Epithelial cell of proximal tubule (primary cell): ENCODE results near the gene ZEB1. TPM values are rescaled to one million over a fixed set of nuclear protein-coding genes. Genes with fewer than 3 reads are reported as not detected.
A peak's percentile ranks its signal among the peaks of the same experiment; 100 is the strongest.

Experiments
- DNase-seq: peaks from one replicate; pipeline ENCODE4 v3.0.0-alpha.2; 2011; ENCODE audit warnings: low read depth
- H3K4me3 ChIP-seq: 2 replicates; pipeline ENCODE4 v1.5.1; 2011; ENCODE audit warnings: low read depth, mild to moderate bottlenecking, low read length
- total RNA-seq: library from RNA; depleted of rRNA; stranded (reverse); fragments of >200 nt; gene quantifications from 2 replicates; pipeline ENCODE4 v1.2.3, GENCODE V29; 2015
- TF ChIP-seq, protein P1 (sequence below): conservative IDR thresholded peaks from 2 replicates; pipeline ENCODE4 v1.5.1; 2012; ENCODE audit warnings: low read depth, mild to moderate bottlenecking, low read length

The ZEB1 gene
- total RNA-seq, 1 donor from 2014 or later = 16.0 TPM

DNA sequence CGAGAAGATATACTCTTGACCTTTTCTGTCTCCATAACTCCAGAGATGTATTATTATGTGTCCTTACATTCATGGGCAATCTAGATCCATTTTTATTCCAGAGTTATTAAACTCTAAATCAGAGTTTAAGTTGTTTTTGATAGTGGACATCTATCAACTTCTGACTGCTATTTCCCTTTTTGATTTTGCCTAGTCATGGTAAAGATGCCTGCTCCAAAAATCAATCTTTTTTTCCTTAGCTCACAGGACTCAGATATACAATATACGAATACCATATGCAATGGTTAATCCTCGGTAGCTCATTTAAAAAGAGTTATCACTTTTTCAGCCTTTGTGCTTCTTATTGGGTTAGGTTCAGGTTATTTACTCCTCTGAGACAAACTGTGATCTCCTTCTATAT, 15.8 kb upstream of the ZEB1 start:
- H3K4me3 ChIP-seq = no peak overlapping the region
- TF ChIP-seq, protein P1, sequence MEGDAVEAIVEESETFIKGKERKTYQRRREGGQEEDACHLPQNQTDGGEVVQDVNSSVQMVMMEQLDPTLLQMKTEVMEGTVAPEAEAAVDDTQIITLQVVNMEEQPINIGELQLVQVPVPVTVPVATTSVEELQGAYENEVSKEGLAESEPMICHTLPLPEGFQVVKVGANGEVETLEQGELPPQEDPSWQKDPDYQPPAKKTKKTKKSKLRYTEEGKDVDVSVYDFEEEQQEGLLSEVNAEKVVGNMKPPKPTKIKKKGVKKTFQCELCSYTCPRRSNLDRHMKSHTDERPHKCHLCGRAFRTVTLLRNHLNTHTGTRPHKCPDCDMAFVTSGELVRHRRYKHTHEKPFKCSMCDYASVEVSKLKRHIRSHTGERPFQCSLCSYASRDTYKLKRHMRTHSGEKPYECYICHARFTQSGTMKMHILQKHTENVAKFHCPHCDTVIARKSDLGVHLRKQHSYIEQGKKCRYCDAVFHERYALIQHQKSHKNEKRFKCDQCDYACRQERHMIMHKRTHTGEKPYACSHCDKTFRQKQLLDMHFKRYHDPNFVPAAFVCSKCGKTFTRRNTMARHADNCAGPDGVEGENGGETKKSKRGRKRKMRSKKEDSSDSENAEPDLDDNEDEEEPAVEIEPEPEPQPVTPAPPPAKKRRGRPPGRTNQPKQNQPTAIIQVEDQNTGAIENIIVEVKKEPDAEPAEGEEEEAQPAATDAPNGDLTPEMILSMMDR = no peak
- DNase-seq = no peak

DNA sequence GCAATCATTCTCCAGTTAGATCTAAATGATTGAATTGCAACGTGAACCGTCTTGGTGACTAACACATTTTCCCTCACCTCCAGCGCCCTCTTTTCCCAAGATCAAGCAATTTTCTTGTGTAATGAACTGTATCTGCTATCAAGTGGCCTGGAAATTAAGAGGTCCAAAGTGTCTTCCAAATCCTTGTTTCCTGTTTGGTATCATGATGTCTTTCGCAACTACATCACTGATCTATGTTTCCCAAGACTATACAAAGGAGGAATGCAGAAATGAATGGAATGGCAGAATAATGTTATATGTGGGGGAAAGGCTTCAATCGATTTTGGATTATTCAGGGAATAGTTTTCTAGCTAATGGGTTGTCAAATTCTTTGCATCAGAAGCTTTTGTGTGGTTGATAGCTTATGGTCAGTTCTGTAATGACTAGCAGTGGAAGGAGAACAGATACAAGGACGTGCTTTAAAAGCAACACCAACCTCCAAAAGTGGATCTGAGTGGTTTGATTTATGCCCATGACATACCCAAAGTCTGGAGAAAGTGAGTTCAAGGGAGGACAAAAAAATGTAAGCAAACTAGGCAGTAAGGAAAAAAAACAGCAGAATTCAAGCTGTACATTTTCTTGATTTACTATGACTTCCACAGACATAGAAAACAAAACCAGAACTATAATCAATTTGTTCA, 14.6 kb upstream of the ZEB1 start:
- no peak overlapping the region for H3K4me3 ChIP-seq
- peak; percentile 82 for DNase-seq
- TF ChIP-seq, protein P1 = peak; percentile 25

DNA sequence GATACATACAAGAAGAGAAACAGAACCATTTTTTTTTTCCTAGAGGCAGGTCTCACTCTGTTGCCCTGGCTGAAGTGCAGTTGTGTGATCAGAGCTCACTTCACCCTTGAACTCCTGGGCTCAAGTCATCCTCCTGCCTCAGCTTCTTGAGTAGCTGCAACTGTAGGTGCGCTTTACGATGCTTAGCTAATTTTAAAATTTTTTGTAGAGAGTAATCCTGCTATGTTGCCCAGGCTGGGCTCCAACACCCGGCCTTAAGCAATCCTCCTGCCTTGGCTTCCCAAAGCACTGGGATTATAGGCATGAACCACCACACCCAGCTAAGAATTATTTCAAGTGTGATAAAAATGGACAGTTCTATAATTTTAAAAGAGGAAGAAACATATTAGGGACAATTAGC, 5.6 kb upstream of the ZEB1 start:
- TF ChIP-seq, protein P1 = no peak
- no peak overlapping the region for H3K4me3 ChIP-seq

DNA sequence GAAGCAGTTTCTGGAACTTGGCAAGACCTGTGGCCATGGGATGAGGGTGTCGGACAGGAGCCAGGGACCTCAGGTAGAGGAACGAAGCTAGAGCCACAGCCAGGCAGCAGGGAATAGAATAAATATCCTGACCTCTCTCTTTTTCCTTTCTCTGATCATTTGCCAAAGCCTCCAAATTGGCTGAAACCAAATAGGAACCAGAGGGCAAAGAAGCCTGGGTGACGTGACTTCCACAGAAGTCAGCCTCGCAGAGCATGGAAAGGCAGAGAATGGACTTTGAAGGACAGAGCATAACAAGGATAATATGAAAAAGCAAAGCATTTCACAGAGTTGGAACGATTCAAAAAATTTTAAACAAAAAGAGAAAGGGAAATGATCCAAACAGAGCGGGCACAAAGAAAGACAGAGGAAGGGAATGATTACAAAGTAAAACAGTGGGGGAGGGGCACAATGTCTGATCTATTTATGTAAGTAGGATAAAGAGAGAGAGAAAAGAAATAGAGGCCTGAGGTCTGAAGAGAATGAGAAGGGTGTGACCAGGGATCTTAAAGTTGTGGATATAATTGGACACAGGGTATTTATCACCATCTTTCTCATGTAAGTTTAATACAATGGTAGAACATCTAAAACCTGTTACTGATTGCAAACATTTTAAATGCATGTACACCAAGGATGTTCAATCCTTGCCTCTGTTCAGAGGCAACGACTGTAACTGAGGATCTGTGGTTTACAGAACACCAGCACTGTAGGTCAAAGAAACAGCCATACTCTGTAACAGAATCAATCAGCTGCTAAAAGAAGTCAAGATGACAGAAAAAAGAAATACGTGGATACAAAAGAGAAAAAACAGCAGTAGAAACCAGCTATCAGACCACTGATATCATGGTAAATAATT, 4.5 kb upstream of the ZEB1 start:
- H3K4me3 ChIP-seq = no peak overlapping the region
- TF ChIP-seq, protein P1 = no peak
- DNase-seq = no peak

More for the DNA sequence above, 5.6 kb upstream of the ZEB1 start:
- DNase-seq = no peak

DNA sequence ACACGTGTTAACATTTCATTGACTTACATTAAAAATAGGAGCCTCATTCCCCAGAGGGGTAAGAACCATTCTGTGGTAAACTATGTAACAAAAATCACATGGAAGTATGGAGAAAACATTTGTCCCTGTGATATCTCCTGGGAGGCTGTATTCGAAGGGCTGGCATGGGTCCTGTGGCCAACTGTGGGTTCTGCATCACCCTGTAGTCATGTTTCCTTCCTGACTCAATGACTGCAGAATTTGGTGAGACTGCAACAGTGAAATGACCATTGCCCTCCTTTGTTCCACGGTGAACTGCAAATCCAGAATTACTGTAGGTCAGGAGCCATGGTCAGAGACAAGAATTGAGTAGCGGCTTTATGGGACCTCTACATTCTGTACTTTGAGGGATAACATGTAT, 3.6 kb upstream of the ZEB1 start:
- H3K4me3 ChIP-seq = no peak overlapping the region
- DNase-seq = no peak
- TF ChIP-seq, protein P1 = no peak

DNA sequence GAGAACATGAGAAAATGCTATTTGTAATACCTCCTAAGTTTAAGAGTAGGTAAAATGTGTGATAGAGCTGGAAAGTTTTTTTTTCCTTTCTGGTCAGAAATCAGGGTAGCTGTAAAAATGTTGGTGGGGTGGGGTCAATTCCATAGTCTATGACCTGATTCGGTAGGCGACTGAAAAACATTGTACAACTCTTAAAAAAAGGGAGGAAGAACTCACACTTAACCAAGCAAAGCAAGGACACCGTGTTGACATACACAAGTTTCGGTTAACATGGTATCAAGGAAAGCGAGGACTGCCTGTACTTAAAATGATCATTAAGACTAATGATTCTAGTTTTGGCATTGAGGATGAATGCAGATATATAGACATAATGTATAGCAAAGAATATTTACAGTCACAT, 1.8 kb upstream of the ZEB1 start:
- H3K4me3 ChIP-seq = no peak overlapping the region
- TF ChIP-seq, protein P1 = no peak
- DNase-seq = no peak
